CD1c-positive myeloid dendritic cell (primary cell): ENCODE results near the gene NAIF1.
"Not testable (repeated sequence)": the region's sequence is repeated elsewhere in the genome, so short reads cannot be mapped to it uniquely, and the experiment has no call there.

Experiments
- DNase-seq: peaks from one replicate; pipeline ENCODE4 v3.0.0-alpha.2; 2016; ENCODE audit errors: extremely low spot score

NAIF1 gene, protein sequence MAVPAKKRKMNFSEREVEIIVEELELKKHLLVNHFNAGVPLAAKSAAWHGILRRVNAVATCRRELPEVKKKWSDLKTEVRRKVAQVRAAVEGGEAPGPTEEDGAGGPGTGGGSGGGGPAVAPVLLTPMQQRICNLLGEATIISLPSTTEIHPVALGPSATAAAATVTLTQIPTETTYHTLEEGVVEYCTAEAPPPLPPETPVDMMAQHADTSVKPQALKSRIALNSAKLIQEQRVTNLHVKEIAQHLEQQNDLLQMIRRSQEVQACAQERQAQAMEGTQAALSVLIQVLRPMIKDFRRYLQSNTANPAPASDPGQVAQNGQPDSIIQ

DNA sequence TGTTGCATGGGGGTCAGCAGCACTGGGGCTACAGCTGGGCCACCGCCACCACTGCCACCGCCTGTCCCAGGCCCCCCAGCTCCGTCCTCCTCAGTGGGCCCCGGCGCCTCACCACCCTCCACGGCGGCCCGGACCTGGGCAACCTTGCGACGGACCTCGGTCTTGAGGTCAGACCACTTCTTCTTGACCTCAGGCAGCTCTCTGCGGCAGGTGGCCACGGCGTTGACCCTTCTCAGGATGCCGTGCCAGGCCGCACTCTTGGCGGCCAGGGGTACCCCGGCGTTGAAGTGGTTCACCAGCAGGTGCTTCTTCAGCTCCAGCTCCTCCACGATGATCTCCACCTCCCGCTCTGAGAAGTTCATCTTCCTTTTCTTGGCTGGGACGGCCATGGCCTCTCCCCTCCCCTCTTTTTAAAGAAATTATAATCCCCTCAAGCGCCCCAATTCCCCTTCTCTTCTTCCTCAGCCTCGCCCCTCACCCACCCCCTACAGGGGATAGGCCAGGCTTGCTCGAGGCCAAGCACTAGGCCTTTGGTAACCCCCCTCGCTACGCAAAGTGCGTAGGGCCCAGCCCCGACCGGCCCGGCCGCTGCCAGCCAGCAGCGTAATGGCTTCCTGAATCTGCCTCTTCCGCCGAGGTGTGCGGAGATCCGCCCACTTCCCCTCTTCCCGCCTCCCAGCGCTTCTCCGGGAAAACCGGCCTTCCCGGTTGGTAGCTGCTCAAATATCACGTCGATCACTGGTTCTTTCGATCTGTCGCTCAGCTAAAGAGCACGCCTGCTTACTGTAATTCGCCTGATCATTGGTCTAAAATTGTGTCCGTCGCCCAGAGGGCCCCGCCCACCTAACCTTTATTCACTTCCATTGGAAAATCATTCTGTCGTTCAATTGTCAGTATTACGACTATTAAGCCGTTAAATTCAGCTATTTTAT lies at the start of gene NAIF1:
Gene NAIF1 (minus strand): TSS at position 608 of the 932 bp plus-strand sequence. CDS start 219 bp downstream, at position 389.
- peak; percentile 99 for DNase-seq

GRCh38 chr9:128116104-128117083 lies 49.3 kb upstream of the NAIF1 start:
- DNase-seq, result no peak

DNA sequence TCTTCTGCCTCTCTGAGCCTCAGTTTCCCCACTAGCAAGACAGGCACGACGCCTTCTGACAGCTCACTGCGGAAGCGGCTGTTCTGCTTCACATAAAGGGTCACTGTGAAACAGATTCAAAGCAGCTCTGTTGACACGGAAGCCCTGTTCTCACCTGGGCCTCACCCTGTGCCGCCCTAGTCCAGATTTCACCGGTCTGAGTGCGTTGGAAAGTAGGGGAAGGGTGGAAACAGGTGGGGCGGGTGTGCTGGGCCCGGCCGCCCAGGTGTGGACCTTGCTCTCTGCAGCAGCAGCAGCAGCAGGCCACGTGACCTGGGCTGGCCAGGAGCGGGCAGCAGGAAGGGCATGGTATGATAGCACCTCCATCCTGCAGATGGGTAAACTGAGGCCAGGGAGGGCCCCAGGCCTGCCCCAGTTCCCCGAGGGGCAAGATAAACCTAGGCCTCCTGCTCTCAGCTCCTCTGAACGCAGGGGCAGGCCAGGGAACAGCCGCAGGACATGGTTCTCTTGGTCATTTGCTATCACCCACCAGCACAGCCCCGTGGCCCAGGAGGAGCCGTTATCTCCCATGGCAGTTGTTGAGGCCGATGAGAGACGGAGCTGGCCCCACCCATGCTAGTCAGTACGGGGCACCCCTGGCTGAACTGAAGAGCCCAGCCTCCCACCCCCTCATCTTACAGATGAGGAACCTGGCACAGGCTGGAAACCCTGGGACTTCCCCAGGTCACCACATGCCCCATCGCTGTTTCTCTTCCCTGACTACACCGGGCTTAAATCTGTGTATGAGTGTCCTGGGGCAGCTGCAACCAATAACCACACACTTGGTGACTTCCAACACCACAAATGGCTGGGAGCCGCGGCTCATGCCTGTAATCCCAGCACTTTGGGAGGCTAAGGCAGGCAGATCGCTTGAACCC lies 48.3 kb upstream of the NAIF1 start:
- DNase-seq, result peak; percentile 94

DNA sequence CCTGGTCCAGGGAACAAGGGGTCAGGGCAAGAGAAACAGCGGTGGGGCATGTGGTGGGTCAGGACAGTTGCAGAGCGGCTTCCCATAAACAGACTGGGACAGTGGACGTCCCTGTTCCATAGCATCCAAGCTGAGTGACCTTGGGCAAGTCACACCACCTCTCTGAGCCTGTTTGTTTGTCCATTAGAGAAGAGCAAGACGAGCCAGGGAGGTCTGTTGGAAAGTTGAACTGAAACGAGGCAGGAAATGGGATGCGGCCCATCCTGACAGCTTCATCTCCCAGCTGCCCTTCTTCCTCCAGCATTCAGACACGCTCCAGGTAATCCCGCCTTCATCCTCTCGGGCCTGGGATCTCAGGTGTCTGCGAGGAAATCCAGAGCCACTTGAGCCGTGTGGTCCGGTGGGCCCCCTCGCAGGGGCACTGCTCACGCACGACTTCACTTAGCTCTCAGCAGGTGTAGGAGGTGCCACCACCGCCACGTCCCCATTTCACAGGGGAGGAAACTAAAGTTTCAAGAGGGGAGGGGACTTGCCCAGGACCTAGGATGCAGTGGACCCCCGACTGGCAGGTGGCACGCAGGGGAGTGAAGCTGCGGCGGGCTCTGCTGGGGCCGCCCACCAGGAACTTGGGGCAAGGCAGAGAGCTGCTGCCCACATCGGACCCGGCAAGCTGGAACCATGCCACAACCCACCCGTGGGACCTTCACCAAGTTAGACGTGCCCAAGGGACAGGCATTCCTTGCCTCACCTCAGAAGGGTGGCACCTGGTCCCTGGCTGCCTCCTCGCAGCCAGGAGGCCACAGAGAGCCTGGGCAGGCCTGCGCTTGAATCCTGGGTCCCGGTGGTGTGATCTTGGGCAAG lies 47.4 kb upstream of the NAIF1 start:
- no peak for DNase-seq

- DNase-seq, result no peak
These were observed 46.6 kb upstream of the NAIF1 start for GRCh38 chr9:128113526-128114325.

DNA sequence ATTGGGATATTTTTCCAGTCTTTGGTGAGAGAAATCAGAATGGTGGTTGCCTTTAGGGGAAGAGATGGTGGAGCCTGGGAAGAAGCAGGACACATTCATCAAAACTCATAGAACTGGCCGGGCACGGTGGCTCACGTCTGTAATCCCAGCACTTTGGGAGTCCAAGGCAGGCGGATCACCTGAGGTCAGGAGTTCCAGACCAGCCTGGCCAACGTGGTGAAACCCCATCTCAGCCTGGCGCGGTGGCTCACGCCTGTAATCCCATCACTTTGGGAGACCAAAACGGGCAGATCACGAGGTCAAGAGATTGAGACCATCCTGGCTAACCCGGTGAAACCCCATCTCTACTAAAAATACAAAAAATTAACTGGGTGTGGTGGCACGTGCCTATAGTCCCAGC lies 44.6 kb upstream of the NAIF1 start:
- DNase-seq, result not testable (repeated sequence)

GRCh38 chr9:128109050-128109709 lies 42.1 kb upstream of the NAIF1 start:
- no peak for DNase-seq

DNA sequence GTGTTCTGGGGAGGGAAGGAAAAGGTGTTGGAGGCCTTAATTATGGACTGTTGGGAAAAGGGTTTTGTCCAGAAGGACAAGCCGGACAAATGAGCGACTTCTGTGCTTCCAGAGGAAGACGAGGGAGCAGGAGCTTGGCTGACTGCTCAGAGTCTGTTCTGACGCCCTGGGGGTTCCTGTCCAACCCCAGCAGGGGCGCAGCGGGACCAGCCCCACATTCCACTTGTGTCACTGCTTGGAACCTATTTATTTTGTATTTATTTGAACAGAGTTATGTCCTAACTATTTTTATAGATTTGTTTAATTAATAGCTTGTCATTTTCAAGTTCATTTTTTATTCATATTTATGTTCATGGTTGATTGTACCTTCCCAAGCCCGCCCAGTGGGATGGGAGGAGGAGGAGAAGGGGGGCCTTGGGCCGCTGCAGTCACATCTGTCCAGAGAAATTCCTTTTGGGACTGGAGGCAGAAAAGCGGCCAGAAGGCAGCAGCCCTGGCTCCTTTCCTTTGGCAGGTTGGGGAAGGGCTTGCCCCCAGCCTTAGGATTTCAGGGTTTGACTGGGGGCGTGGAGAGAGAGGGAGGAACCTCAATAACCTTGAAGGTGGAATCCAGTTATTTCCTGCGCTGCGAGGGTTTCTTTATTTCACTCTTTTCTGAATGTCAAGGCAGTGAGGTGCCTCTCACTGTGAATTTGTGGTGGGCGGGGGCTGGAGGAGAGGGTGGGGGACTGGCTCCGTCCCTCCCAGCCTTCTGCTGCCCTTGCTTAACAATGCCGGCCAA lies 41.3 kb upstream of the NAIF1 start:
- no peak for DNase-seq

GRCh38 chr9:128107468-128108268 lies 40.5 kb upstream of the NAIF1 start:
- DNase-seq, result no peak

- no peak for DNase-seq
These were observed 39.9 kb upstream of the NAIF1 start for GRCh38 chr9:128106940-128107467.

- DNase-seq, result no peak
These were observed 39.2 kb upstream of the NAIF1 start for GRCh38 chr9:128106181-128106939.

- no peak for DNase-seq
These were observed 38.5 kb upstream of the NAIF1 start for GRCh38 chr9:128105538-128106175.

DNA sequence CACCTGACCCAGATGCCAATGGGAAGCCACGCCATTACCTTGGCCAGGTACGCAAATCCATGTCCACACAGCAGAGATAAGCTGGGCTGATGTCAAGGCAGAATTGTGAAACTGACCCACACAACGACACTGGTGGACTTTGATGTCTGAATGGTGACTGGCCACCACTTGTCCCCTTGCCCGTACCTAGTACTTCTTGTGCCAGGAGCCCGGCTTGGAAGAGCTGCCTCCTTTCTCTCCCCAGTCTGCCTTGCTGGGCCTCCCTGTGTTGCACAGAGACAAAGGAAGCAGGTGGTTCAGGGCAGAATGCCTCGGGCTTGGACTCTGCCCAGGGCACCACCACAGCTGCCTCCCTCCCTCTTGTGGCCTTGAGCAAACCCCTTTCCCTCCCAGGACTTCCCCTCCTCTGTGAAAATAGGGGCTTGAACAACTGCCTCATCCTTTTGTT lies 37.1 kb upstream of the NAIF1 start:
- no peak for DNase-seq

- DNase-seq, result no peak
These were observed 36.5 kb upstream of the NAIF1 start for GRCh38 chr9:128103589-128103962.
